IPS DF 6.9 (cell line): Measurements from ENCODE around the gene HTR4.

Source experiments
- DNase-seq: peaks from one replicate; pipeline ENCODE4 v3.0.0-alpha.2; 2013; ENCODE audit warnings: low read depth, low spot score
- H3K27ac ChIP-seq: one replicate; pipeline ENCODE4 v1.5.1; 2013; ENCODE audit warnings: low read length, control low read depth
- H3K27me3 ChIP-seq: 2 replicates; pipeline ENCODE4 v1.6.1; 2013; ENCODE audit warnings: mild to moderate bottlenecking, low read length; ENCODE audit not compliant: control insufficient read depth, insufficient read depth
- H3K36me3 ChIP-seq: 2 replicates; pipeline ENCODE4 v1.6.1; 2013; ENCODE audit warnings: low read length; ENCODE audit not compliant: control insufficient read depth, insufficient read depth
- H3K4me1 ChIP-seq: 2 replicates; pipeline ENCODE4 v1.6.1; 2013; ENCODE audit warnings: low read length; ENCODE audit not compliant: control insufficient read depth, insufficient read depth
- H3K4me3 ChIP-seq: 2 replicates; pipeline ENCODE4 v1.5.1; 2013; ENCODE audit warnings: mild to moderate bottlenecking, low read length
- H3K9me3 ChIP-seq: 2 replicates; pipeline ENCODE4 v1.6.1; 2013; ENCODE audit warnings: low read length, inconsistent platforms; ENCODE audit not compliant: control insufficient read depth, insufficient read depth
- WGBS: extraction: QIAGEN DNeasy Blood & Tissue Kit; methylation state at CpG from one replicate; pipeline ENCODE4 v1.1.7; 2013; ENCODE audit warnings: mixed read lengths, missing lambda C conversion rate; ENCODE audit not compliant: insufficient read length, insufficient coverage; 5-methylcytosine and 5-hydroxymethylcytosine counted together

HTR4 gene

DNA sequence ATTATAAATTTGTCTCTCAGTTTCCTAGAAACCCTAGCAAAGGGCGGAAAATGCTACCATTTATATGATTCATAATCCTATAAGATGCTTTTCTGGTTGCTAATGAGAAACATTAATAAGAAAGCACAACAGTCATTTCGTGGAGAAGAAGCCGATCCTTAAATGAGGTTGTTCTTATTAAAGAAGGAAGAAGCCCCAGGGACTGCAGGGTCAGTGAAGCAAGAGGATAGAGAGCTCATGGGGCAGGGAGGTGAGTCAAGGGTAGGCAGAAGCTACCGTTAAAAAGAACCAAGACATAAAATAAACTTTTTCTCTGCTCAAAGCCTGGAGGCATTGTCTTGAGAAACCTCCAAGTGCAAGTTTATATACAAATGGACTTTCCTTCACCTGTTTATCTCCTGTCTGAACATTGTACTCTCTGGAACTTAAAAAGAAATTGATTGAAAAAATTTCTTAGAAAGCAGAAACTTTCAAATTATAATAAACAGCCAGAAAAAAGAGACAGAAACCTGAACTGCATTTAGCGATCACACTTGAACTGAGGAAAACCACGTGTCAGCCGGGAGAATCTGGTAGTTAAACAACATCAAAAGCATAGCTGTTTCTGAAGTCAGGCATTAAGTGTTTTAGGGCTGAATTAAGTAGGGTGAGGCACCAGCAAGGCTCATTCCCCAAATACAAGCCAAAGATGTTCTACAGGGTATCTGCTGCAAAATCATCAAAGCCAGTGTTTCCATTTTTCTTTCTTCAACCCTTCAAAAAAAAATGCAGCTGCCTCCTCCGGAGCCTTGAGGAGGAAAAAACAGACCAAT, 21.9 kb downstream of the HTR4 start:
- no peaks in the 10 kb centered on the region for H3K4me1 ChIP-seq
- H3K36me3 ChIP-seq: no peaks in the 10 kb centered on the region
- no peak for DNase-seq
- no peak overlapping the region for H3K4me3 ChIP-seq
- no peaks in the 10 kb centered on the region for H3K27me3 ChIP-seq
- WGBS: no CpG with 5 or more reads among the region's 8 CpGs
- no peaks in the 10 kb centered on the region for H3K9me3 ChIP-seq
- H3K27ac ChIP-seq: no peak overlapping the region

DNA sequence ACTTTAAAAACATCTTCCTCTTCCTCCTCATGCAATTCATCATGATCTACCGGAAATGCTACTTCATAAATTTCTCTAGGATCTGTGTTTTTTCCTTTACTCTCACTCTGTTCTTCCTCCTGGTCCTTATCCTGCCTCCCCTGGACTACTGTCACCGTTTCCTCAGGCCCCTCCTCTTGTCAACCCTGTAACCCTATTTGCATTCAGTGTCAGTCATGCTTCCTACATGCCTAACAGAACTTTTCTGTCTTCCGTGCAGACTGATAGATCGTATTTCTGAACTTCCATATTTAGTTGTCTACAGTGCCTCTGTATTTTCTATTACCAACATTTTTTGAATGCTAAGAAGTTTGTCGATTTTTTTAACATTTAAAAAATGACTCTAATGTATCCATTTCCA, 27.3 kb downstream of the HTR4 start:
- no peaks in the 10 kb centered on the region for H3K36me3 ChIP-seq
- no peak overlapping the region for H3K27ac ChIP-seq
- H3K4me3 ChIP-seq: no peak overlapping the region
- no peaks in the 10 kb centered on the region for H3K4me1 ChIP-seq
- WGBS: no CpG with 5 or more reads among the region's 5 CpGs
- H3K27me3 ChIP-seq: no peaks in the 10 kb centered on the region
- H3K9me3 ChIP-seq: no peaks in the 10 kb centered on the region
- no peak for DNase-seq

DNA sequence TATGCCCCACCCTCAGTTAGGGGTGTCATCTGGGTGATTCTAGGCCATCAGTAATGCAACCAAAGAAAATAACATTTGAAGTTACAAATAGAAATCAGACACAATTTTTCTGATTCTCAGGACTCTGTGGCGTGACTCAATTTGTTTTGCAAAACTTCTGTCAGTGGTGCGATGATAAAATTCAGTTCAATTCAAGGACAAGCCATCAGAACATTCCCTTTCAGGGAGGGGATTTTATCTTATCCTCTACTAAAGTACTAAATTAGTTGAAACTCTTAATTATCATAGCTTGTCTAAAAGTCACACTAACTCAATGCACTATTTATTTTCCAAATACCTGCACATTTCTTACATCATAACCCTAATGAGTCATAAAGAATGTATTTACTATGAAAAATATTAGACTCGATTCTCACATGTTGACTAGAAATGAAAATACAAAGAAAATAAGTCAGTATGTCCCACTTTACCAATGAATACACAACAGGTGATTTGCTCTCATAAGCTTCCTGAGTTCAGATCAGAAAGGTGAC, 28.2 kb downstream of the HTR4 start:
- H3K9me3 ChIP-seq: no peaks in the 10 kb centered on the region
- H3K4me1 ChIP-seq: no peaks in the 10 kb centered on the region
- WGBS: no CpG with 5 or more reads among the region's 3 CpGs
- no peak overlapping the region for H3K4me3 ChIP-seq
- DNase-seq: no peak
- H3K36me3 ChIP-seq: no peaks in the 10 kb centered on the region
- no peaks in the 10 kb centered on the region for H3K27me3 ChIP-seq
- H3K27ac ChIP-seq: no peak overlapping the region

DNA sequence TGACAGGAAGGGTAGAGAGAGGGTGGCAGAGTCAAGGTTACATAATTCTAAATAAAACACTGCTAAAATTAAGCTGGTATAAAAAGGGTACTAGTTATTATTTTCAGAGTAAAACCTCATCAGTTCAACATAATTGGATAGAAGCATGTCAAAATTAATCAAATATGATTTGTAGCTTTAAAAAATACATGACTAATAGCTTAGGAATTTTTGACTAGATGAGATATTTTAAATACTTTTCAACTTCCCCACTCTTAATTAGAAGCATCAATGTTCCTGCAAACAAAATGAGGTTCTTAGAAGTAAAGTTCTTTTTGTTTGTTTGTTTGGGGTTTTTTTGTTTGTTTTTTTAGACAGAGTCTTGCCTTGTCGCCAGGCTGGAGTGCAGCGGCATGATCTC, 29.1 kb downstream of the HTR4 start:
- no peaks in the 10 kb centered on the region for H3K4me1 ChIP-seq
- no peak for DNase-seq
- no peak overlapping the region for H3K27ac ChIP-seq
- H3K36me3 ChIP-seq: no peaks in the 10 kb centered on the region
- no peaks in the 10 kb centered on the region for H3K27me3 ChIP-seq
- WGBS: no CpG with 5 or more reads among the region's 2 CpGs
- no peak overlapping the region for H3K4me3 ChIP-seq
- H3K9me3 ChIP-seq: no peaks in the 10 kb centered on the region

DNA sequence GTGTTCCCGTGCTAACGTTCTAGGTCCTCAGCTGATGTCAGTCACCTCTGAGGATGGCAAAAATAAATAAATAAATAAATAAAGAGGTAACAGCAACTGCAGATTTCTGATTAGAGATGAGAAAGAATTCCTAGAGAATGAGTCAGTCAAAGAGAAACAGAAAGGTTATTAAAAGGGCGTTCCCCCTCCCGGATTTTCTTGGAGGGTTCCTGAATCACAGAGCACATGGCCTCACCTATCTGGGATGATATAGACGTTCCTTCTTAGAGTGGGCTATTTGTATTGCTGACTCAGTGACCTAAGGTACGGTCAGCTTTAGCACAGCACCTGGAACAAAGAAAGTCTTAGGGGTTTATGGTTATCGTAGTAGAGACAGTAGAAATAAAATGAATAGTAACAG, 30.6 kb downstream of the HTR4 start:
- H3K4me3 ChIP-seq: no peak overlapping the region
- no peaks in the 10 kb centered on the region for H3K9me3 ChIP-seq
- no peaks in the 10 kb centered on the region for H3K36me3 ChIP-seq
- DNase-seq: no peak
- WGBS: no CpG with 5 or more reads among the region's 7 CpGs
- no peaks in the 10 kb centered on the region for H3K27me3 ChIP-seq
- no peaks in the 10 kb centered on the region for H3K4me1 ChIP-seq
- H3K27ac ChIP-seq: no peak overlapping the region

DNA sequence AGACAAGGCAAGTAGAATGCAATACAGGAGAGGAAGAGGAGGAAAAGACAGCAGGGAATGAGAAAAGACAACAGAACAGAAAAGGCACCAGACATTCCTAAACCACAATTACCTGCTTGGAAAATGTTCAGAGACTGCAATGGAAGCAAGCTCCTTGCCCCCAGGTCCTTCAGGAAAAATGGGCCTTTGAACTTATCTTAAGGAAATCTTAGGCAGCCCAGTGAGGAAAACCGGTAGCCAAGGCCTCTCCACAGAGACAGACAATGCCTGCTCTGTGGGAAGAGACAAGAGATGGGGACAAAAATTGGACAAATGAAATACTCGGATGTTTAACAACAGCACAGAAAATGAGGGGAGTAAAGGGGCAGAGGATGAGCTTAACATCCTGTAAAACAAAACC, 31.2 kb downstream of the HTR4 start:
- Histone ChIP-seq H3K36me3 (no peaks in the 10 kb centered on the region), H3K9me3 (no peaks in the 10 kb centered on the region), H3K4me3 (no peak overlapping the region), H3K27ac (no peak overlapping the region), H3K27me3 (no peaks in the 10 kb centered on the region), H3K4me1 (no peaks in the 10 kb centered on the region)
- no peak for DNase-seq
- WGBS: no CpG with 5 or more reads among the region's 2 CpGs

DNA sequence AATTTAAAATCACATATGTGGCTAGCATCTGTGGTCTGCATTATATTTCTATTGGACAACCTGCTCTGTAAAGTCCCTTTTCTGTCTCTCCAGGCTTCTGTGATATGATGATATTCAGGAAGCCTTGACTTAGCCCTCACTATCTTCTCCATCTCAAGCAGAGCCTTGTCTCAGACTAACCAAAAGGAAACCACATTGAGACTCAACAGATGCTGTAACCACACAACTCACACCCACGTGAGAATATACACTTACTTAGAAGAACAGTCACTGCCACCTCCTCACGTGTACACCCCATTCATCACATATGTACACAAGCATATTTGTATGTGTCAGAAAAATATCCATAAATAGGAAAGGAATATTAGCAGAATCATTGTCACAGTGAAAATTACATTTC, 33.6 kb downstream of the HTR4 start:
- Histone ChIP-seq H3K36me3 (no peaks in the 10 kb centered on the region), H3K9me3 (no peaks in the 10 kb centered on the region), H3K4me1 (no peaks in the 10 kb centered on the region), H3K27me3 (no peaks in the 10 kb centered on the region), H3K27ac (no peak overlapping the region), H3K4me3 (no peak overlapping the region)
- DNase-seq: no peak
- no CpG with 5 or more reads among the region's 2 CpGs for WGBS

DNA sequence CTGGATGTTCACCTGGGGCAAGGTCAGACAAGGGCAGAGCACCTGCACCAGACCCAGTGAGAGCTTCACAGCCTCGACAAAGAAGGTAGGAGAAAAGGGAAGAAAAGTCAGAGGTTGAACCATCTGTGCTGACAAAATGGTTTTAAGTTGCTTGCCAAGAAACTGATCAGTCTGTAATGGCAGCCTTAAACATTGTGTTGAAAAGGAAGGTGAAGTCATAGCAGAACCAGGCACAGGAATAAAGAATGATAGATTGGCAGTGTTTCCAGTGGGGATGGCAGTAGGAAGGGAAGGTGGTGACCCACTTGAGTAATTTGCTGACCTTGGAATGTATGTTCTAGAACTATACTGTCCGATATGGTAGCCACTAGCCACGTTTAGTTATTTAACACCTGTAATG, 34.2 kb downstream of the HTR4 start:
- no peaks in the 10 kb centered on the region for H3K9me3 ChIP-seq
- WGBS: no CpG with 5 or more reads among the region's 3 CpGs
- DNase-seq: no peak
- no peaks in the 10 kb centered on the region for H3K4me1 ChIP-seq
- no peak overlapping the region for H3K27ac ChIP-seq
- no peaks in the 10 kb centered on the region for H3K27me3 ChIP-seq
- no peak overlapping the region for H3K4me3 ChIP-seq
- H3K36me3 ChIP-seq: no peaks in the 10 kb centered on the region

DNA sequence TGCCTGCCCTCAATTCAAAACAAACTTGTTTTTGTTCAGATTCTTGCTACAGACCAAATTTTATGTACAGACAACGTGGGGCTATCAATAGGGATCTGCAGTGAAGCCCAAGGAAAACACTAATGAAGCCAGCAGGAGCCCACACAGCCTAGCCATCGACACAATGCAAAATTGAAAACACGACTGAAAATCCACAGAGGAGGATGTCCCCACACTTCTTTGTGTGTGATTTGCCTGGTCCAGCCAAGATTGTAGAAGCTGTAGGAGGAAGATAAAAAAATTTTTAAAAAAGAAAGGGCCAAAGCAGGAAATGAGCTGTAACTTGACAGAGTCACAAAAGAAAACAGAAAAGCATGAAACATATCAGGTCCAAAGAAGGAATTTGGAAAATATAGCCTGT, 34.8 kb downstream of the HTR4 start:
- no peak for DNase-seq
- Histone ChIP-seq H3K4me1 (no peaks in the 10 kb centered on the region), H3K36me3 (no peaks in the 10 kb centered on the region), H3K27ac (no peak overlapping the region), H3K4me3 (no peak overlapping the region), H3K27me3 (no peaks in the 10 kb centered on the region), H3K9me3 (no peaks in the 10 kb centered on the region)
- WGBS: no CpG with 5 or more reads among the region's 3 CpGs

DNA sequence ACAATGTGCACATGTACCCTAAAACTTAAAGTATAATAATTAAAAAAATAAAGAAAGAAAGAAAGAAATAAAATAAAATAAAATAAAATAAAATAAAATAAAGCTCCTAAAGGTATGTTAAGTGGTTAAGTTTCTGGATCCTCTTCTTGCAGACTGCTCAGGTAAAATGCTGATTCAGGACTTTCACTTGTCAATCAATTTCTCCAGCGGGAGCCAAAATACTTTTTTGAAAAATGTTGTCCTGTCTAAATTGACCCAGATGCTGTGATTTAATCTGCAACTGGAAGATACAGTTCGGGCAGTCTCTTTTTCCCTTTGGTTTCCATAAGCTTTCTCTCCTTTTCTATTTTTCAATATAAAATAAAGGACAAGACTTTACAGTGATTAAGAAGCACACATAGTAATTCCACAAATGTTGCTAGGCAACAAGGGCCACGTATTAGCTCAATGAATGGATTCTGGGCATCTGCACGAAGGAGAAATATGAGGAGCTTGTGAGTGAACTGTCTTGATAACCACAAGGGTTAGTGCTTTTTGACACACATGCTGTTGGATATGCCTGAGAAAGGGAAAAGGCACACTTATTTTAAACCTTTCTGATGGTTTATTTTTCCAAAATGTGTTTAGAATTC, 38.6 kb downstream of the HTR4 start:
- Histone ChIP-seq H3K27me3 (no peaks in the 10 kb centered on the region), H3K27ac (no peak overlapping the region), H3K36me3 (no peaks in the 10 kb centered on the region), H3K4me3 (no peak overlapping the region), H3K4me1 (no peaks in the 10 kb centered on the region), H3K9me3 (no peaks in the 10 kb centered on the region)
- no CpG with 5 or more reads among the region's 4 CpGs for WGBS
- DNase-seq: no peak

DNA sequence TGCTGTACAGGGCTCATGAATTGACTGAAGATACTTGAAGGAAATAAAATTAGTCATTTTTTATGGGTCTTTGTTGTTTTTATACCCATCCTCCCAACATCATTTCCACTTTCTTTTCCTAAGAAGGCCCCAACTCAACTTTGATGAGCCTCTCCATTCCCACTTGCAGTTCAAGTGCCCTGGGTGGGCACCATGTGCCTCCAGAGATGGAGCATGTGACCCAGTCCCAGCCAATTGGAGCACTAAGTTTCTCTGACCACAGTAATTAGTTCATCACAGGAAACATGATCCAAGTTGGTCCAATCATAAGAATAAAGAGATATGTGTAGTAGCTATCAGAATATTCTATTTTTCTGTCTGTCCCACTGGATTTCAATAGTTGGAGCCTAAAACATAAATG, 46.9 kb downstream of the HTR4 start:
- Histone ChIP-seq H3K9me3 (no peaks in the 10 kb centered on the region), H3K36me3 (no peaks in the 10 kb centered on the region), H3K4me1 (no peaks in the 10 kb centered on the region), H3K4me3 (no peak overlapping the region), H3K27ac (no peak overlapping the region), H3K27me3 (no peaks in the 10 kb centered on the region)
- DNase-seq: no peak
